ENCODE data around the gene RAPGEF3. TPM values are rescaled to one million over a fixed set of nuclear protein-coding genes. Genes with fewer than 3 reads are reported as not detected.
A peak's percentile ranks its signal among the peaks of the same experiment; 100 is the strongest.

Gene RAPGEF3
- total RNA-seq, 2 experiments from 2014 or later: 1.5 to 1.6 TPM

DNA sequence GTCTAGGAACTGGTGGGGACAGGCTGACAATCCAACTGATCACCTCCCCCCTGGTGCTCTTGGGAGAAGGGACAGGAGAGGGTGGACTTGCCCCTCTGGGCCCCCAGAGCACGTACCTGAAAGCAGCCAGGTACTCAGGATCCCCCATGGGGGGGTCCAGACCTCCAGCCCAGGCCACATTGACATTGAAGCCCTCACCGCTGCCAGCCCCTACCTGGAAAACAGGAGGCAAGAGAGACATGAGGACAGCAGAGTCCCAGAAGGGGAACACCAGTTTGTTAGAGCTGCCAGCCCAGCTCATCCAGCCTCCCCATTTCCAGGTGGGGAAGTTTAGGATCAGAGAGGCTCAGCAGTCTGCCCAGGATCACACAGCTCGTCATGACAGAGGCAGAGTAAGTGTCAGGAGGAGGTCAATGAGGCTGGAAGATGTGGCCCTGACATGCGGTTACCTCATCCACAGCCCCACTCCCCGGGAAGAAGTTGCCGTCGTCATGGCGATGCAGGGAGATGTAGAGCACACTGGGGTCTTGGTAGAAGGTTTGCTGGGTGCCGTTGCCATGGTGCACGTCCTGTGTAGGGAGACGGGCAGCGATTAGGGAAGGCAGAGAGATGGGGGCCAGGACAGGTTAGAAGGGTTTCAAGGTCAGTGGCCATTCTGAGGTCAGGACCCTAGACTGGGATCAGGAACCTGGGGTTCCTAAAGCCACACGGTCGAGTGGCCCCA, 29.1 kb upstream of the RAPGEF3 start:
- H3K4me3 Mint-ChIP-seq: no peak overlapping the region
- no peak for DNase-seq
- peaks cover 57% of the 10 kb centered on the region for H3K36me3 Mint-ChIP-seq (ENCODE audit: low read depth)
- peaks cover 31% of the 10 kb centered on the region for H3K4me1 Mint-ChIP-seq (ENCODE audit: low read depth)
- H3K27ac Mint-ChIP-seq: peak overlapping the region; percentile 86
- H3K9me3 Mint-ChIP-seq: no peaks in the 10 kb centered on the region
- intact Hi-C loops (cut with micrococcal nuclease): no loop called here
- CTCF ChIA-PET: interaction anchor here (0.6 to 3.7 kb wide), 9 partner anchors 8 to 133 kb away, joined by 3 to 21 read pairs (median 4); no protein-coding TSS in a partner anchor
- H3K27me3 Mint-ChIP-seq (ENCODE audit: low read depth): no peaks in the 10 kb centered on the region

DNA sequence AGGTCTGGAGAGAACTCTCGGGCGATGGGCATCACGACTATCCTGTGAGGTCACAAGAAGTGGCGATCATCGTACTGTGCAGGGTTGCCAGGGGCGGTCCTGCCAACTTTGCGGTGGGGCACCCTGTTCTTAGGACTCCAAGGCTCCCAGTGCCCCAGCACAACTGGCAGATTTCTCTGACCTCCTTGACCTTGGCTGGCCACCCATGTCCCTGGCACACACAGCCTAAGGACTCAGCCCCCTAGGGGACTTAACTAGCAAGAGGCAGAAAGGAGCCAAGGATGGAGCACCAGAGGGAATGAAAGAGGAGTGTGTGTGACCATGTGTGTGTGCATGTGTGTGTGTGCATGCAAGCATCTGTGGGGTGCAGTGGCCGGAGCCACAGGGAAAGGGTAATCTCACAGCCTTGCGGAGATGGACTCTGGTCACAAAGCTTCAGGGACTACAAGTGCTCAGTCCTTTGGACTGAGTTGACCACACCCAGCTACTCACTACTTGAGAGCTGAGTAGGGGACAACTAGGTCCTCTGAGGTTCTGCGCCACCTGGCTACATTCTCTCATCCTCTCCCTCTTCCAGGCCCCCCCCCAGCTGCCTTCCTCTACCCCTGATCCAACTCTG, 28.1 kb upstream of the RAPGEF3 start:
- Mint-ChIP-seq H3K4me3 (no peak overlapping the region), H3K27me3 (ENCODE audit: low read depth) (no peaks in the 10 kb centered on the region), H3K4me1 (ENCODE audit: low read depth) (peaks cover 33% of the 10 kb centered on the region), H3K27ac (peak overlapping the region; percentile 86), H3K9me3 (no peaks in the 10 kb centered on the region), H3K36me3 (ENCODE audit: low read depth) (peaks cover 48% of the 10 kb centered on the region)
- DNase-seq: no peak
- CTCF ChIA-PET: interaction anchor here (0.9 to 3.5 kb wide), 10 partner anchors 10 to 69 kb away, joined by 3 to 21 read pairs (median 4); partner anchors contain the start of gene SLC48A1
- intact Hi-C loops (cut with micrococcal nuclease): no loop called here

DNA sequence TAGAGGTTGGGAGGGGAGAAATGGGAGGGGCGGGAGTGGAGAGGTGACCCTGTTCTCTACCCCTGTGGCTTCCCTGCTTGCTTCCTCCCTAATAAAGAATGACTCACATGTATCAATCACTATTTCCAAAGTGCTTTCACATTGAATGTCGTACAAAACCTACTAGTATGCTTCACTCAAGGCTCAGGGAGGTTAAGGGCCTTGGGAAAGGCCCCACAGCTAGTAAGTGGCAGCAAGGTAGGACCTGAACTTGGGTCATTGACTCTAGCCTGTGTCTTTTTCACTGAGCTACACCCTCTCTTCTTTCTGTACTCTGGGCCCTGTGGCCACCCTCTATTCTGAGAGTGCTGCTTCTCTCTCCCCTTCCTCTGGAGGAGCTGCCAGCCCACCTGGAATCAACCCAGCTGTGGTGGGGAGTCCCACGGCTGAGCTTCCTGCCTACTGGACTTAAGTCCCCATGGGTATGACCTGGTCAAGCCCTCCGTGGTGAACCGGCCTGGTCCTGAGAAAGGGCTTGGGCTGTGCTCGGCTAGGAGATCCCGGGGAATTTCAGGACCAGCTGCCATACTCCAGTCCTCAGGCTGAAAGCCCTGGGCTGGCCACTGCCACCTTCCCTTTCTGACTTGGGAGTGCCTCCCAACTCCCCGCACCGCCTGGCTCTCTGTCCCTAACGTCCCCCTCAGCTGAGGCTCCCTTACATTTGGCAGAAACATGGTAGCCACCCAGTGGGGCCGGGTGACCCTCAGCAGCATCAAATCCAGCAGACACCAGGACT, 27.4 kb upstream of the RAPGEF3 start:
- Mint-ChIP-seq H3K27me3 (ENCODE audit: low read depth) (no peaks in the 10 kb centered on the region), H3K36me3 (ENCODE audit: low read depth) (peaks cover 46% of the 10 kb centered on the region), H3K4me1 (ENCODE audit: low read depth) (peaks cover 33% of the 10 kb centered on the region), H3K27ac (peak overlapping the region; percentile 86), H3K4me3 (no peak overlapping the region), H3K9me3 (no peaks in the 10 kb centered on the region)
- CTCF ChIA-PET: interaction anchor here (0.9 to 3.5 kb wide), 11 partner anchors 9 to 69 kb away, joined by 3 to 21 read pairs (median 4); partner anchors contain the start of gene SLC48A1
- DNase-seq: no peak
- intact Hi-C loops (cut with micrococcal nuclease): no loop called here

DNA sequence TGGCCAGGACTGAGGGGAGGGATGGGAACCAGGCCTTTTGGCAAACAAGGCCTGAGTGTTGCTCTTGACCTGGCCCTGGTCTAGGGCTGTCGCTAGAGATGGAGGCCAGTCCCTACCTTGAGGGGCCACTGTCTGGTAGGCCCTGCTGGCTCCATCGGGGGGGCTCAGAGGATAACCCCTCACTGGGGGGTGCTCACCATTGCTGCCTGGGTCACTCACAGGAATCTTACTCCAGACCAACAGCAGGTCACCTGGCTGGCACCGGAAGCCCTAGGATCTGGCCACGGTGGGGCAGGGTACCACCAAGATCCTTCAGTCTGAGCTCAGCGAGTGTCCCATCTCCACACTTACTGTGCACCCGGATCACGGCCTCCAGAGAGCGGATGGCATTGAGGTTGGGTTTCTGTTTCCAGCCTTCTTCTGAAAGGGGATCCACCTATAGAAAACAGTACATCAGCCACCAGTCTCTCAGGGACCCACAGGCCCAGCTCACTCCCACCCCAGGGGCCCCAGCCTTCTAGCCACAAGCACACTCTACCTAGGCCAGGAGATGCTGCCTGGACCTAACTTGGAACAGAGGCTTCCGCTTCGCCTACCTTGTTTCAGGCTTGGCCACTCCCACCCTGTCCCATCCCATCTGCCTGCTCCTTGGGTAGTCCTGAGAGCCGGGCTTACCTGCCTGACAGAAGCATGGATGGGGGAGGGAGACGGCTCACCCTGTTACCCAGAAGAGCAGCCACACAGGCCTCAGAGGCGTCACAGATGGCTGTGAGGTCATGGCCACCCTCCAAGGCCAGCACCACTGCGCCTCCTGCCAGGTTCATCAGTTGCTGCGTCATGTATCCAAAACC, 26.6 kb upstream of the RAPGEF3 start:
- CTCF ChIA-PET: interaction anchor here (0.9 to 3.5 kb wide), 9 partner anchors 8 to 68 kb away, joined by 3 to 21 read pairs (median 5); partner anchors contain the start of gene SLC48A1
- no peak for DNase-seq
- H3K36me3 Mint-ChIP-seq (ENCODE audit: low read depth): peaks cover 38% of the 10 kb centered on the region
- no peaks in the 10 kb centered on the region for H3K27me3 Mint-ChIP-seq (ENCODE audit: low read depth)
- H3K27ac Mint-ChIP-seq: peak overlapping the region; percentile 86
- no peaks in the 10 kb centered on the region for H3K9me3 Mint-ChIP-seq
- H3K4me1 Mint-ChIP-seq (ENCODE audit: low read depth): peaks cover 33% of the 10 kb centered on the region
- no peak overlapping the region for H3K4me3 Mint-ChIP-seq
- intact Hi-C loops (cut with micrococcal nuclease): no loop called here

DNA sequence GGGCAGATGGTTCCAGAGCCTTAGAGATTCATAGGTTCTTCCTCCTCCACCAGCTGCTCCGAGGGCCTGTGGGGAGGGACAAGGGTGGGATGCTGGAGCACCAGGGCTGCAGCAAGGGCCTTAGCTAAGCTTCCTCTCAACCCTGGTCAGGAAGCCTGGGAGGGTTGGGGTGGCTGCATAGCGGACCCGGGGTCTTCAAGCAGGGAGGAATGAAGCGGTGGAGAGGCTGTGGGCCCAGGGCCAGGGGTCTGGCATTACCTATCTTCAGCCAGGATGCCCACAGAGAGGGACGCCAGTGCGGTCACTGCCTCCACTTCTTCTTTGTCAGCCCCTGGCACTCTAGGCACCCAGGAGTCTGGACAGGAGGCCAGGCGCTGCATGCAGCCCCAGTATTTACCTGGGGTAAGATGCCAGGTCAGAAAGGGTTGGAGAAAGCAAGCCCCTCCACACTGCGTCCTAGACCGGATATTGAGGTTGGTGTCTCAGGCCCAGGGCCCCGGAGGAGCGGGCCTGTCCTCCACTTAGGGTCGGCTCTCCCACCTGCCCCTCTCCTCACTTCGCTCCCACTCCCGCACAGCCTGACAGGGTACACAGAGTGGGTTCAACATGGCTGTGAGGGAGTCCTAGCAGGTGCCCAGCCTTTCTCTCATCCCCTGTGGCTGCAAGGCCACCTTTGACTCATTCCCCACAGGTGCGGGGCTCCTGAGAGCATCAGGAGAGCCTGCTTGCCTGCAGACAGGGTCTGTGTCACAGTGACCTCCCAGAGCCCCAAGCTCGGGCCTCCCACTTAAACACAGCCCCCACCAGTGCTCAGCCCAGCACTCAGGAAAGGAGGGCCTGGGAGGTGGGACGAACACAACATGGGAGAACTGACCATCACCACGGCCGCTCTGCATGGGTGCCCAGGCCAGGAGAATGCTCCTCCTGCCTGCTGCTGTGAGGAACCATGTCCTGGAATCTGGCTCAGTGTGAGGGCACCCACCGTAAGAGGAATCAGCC, 25.4 kb upstream of the RAPGEF3 start:
- Mint-ChIP-seq H3K27ac (peak overlapping the region; percentile 86), H3K4me1 (ENCODE audit: low read depth) (peaks cover 36% of the 10 kb centered on the region), H3K36me3 (ENCODE audit: low read depth) (peaks cover 35% of the 10 kb centered on the region), H3K4me3 (no peak overlapping the region), H3K9me3 (no peaks in the 10 kb centered on the region), H3K27me3 (ENCODE audit: low read depth) (no peaks in the 10 kb centered on the region)
- intact Hi-C loops (cut with micrococcal nuclease): no loop called here
- CTCF ChIA-PET: interaction anchor here (0.9 to 20.0 kb wide), 6 partner anchors 17 to 55 kb away, joined by 5 to 728 read pairs (median 12); no protein-coding TSS in a partner anchor
- DNase-seq: no peak

DNA sequence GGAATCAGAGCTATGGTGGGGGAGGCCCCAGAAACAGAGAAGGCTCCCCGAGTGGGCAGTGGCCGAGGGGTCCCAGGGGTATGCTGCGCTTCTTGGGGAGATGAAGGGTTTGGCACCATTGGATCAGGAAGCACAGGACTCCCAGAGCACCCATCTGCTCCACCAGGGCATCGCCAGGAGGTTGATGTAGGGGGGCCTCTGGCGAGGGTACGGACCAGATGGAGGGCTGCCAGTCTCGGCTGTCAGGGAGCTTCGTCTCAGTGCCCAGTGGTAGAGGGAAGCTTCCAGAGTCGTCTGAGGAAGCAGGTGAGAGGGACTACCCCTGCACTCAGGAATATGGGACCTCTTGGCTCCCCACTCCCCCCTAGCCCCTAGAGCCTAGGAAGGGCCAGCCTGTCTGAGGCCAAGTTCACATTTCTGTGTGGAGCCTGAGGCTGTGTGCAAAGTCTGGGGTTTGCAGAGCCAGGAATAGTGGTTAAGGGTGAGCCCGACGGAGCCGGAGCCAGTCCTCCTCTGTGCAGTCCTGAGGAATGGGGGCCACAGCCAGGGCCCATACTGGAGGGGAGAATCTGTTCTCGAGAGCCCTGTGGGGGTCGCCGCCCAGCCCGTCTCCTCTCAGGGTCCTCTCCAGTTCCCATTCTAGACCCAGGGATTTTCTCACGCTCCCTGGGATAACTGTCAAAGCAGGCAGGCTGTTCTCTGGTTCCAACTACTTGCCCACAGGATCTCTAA, 24.5 kb upstream of the RAPGEF3 start:
- Mint-ChIP-seq H3K4me3 (no peak overlapping the region), H3K9me3 (no peaks in the 10 kb centered on the region), H3K36me3 (ENCODE audit: low read depth) (peaks cover 28% of the 10 kb centered on the region), H3K27me3 (ENCODE audit: low read depth) (no peaks in the 10 kb centered on the region), H3K27ac (peak overlapping the region; percentile 50), H3K4me1 (ENCODE audit: low read depth) (peaks cover 38% of the 10 kb centered on the region)
- CTCF ChIA-PET: interaction anchor here (0.8 to 20.0 kb wide), 3 partner anchors 19 to 55 kb away, joined by 3 to 728 read pairs (median 5); no protein-coding TSS in a partner anchor
- intact Hi-C loops (cut with micrococcal nuclease): no loop called here
- no peak for DNase-seq

DNA sequence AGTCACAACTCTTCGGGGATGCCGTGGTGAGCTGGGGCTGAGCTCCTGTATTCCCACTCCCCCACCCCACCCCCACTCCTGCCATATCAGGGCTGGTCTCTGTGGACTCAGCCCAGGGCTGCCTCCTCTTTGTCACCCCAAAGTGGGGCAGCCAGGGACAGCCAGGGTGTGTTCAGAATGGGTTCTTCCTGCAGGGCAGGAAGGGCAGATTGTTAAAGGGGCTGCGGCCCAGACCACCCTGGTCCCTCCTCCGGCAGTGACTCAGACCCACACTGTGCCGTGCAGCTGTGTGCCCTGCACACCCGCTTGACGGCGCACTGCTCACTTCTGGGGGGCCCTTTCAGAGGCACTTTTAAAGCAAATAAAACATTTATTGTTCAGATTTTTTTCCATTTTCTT, 23.7 kb upstream of the RAPGEF3 start:
- CTCF ChIA-PET: interaction anchor here (1.1 to 20.0 kb wide), 5 partner anchors 10 to 66 kb away, joined by 5 to 728 read pairs (median 70); partner anchors contain the start of gene SLC48A1

DNA sequence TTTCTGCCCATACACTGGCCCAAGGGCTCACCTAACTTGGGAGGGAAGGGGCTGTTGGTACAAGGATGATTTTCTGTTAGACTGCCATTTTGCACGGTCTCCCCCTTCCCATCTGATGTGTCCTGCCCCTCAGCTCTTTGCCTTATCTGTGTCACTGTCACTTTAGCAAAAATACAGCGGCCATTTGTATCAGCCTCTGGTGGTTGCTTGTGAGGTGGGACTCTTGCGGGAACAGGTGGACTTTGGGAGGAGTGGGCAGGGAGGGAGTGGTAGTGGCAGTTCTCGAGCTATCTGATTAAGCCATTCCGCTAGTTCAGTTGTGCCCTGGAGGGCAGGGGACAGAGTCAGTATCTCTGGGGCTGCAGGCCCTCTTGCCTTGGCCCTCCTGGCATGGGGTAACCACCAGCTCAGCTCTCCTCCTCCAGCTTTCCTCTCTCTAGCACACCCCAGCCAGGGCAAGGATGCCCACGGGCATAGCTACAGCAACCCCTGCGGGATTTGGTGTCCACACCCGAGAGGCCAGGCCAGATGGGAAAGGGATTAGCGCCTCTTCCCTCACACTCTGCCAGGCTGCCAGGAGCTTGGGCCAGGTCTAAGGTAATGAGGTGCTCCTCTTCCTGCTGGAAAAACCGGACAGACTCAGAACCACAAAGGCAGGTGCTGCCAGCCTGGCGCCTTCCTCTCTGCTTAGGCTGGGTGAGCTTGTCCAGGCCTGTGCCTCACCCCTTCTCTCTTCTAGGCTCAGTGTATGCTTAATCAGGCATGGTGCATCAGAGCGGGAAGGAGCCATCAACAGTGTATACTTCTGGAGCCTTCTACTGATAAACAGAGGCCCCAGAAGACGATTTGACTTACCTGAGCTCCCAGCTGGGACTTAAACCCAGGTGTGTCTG, 23.0 kb upstream of the RAPGEF3 start:
- H3K4me3 Mint-ChIP-seq: peak overlapping the region; percentile 4
- H3K36me3 Mint-ChIP-seq (ENCODE audit: low read depth): peaks cover 13% of the 10 kb centered on the region
- intact Hi-C loops (cut with micrococcal nuclease): no loop called here
- no peaks in the 10 kb centered on the region for H3K27me3 Mint-ChIP-seq (ENCODE audit: low read depth)
- CTCF ChIA-PET: interaction anchor here (0.7 to 20.0 kb wide), 8 partner anchors 7 to 85 kb away, joined by 3 to 728 read pairs (median 38); partner anchors contain the start of gene SLC48A1
- no peaks in the 10 kb centered on the region for H3K9me3 Mint-ChIP-seq
- H3K4me1 Mint-ChIP-seq (ENCODE audit: low read depth): peaks cover 28% of the 10 kb centered on the region
- DNase-seq: no peak
- peak overlapping the region; percentile 82 for H3K27ac Mint-ChIP-seq

More for the DNA sequence above, 23.7 kb upstream of the RAPGEF3 start:
- Mint-ChIP-seq H3K9me3 (no peaks in the 10 kb centered on the region), H3K4me1 (ENCODE audit: low read depth) (peaks cover 31% of the 10 kb centered on the region), H3K27ac (peak overlapping the region; percentile 82), H3K36me3 (ENCODE audit: low read depth) (peaks cover 20% of the 10 kb centered on the region), H3K27me3 (ENCODE audit: low read depth) (no peaks in the 10 kb centered on the region), H3K4me3 (no peak overlapping the region)
- intact Hi-C loops (cut with micrococcal nuclease): no loop called here
- peak; percentile 31 for DNase-seq

DNA sequence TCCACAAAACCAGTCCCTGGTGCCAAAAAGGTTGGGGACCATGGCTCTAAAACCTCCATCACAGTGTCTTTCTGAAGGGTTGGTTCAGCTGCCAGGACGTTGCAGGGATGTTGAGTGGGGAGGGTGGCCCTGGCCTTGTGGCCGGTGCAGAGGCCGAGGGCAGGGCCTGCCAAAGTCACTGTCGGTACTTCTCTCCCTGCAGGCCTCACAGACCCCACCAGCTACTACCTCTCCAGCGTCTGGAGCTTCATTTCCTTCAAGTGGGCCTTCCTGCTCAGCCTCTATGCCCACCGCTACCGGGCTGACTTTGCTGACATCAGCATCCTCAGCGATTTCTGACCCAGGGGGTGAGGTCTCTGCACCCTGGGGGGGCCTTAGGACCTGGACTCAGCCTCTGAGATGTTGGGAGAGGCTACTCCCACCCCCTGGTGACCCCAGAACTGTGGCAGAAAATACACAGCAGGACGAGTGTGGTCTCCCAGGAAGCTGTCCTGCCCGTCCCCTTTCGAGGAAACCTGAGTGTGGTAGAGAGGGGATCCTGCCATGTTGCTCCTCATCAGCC, 21.3 kb upstream of the RAPGEF3 start:
- peaks cover 5% of the 10 kb centered on the region for H3K36me3 Mint-ChIP-seq (ENCODE audit: low read depth)
- H3K9me3 Mint-ChIP-seq: no peaks in the 10 kb centered on the region
- H3K4me1 Mint-ChIP-seq (ENCODE audit: low read depth): peaks cover 26% of the 10 kb centered on the region
- peak overlapping the region; percentile 18 for H3K27ac Mint-ChIP-seq
- CTCF ChIA-PET: interaction anchor here (0.6 to 20.0 kb wide), 11 partner anchors 9 to 403 kb away, joined by 3 to 728 read pairs (median 10); partner anchors contain the start of gene CCDC184
- no peak for DNase-seq
- intact Hi-C loops (cut with micrococcal nuclease): loop anchor here (1.0 to 5.0 kb wide), 5 partner anchors 38 to 183 kb away; partner anchors contain the start of gene TMEM106C
- no peak overlapping the region for H3K4me3 Mint-ChIP-seq
- H3K27me3 Mint-ChIP-seq (ENCODE audit: low read depth): no peaks in the 10 kb centered on the region
